ENCODE measurements around the gene ADAM22. TPM values are rescaled to one million over a fixed set of nuclear protein-coding genes. Genes with fewer than 3 reads are reported as not detected.
"Not testable (repeated sequence)": the region's sequence is repeated elsewhere in the genome, so short reads cannot be mapped to it uniquely, and the experiment has no call there.

ADAM22 gene
- total RNA-seq, 2 experiments from 2014 or later, result 1.8 to 2.2 TPM

- Mint-ChIP-seq H3K36me3 (peaks cover 26% of the 10 kb centered on the region), H3K27ac (no peak overlapping the region), H3K4me1 (ENCODE audit: low read depth) (no peaks in the 10 kb centered on the region), H3K27me3 (no peaks in the 10 kb centered on the region), H3K9me3 (peaks cover 18% of the 10 kb centered on the region), H3K4me3 (no peak overlapping the region)
- no peak for DNase-seq
- ChIA-PET POLR2A (no interaction called here), CTCF (no interaction called here)
- intact Hi-C loops (cut with micrococcal nuclease), result no loop called here
Observed at GRCh38 chr7:88156356-88156755, 222.3 kb downstream of the ADAM22 start.

GRCh38 chr7:88159741-88160140 is 225.7 kb downstream of the ADAM22 start:
- intact Hi-C loops (cut with micrococcal nuclease); DNase-seq; H3K4me1 Mint-ChIP-seq (ENCODE audit: low read depth); POLR2A ChIA-PET; H3K27ac Mint-ChIP-seq; H3K4me3 Mint-ChIP-seq; H3K27me3 Mint-ChIP-seq: not testable (repeated sequence)
- peaks cover 22% of the 10 kb centered on the region for H3K36me3 Mint-ChIP-seq
- H3K9me3 Mint-ChIP-seq, result peaks cover 18% of the 10 kb centered on the region
- CTCF ChIA-PET, result interaction anchor here (1.1 kb wide), 1 partner anchor 9 kb away, joined by 3 read pairs; no protein-coding TSS in a partner anchor

- H3K4me1 Mint-ChIP-seq (ENCODE audit: low read depth), result no peaks in the 10 kb centered on the region
- CTCF ChIA-PET, result no interaction called here
- H3K36me3 Mint-ChIP-seq, result no peaks in the 10 kb centered on the region
Observed at GRCh38 chr7:88165697-88166096, 231.6 kb downstream of the ADAM22 start.

GRCh38 chr7:88167223-88167622 is 233.2 kb downstream of the ADAM22 start:
- CTCF ChIA-PET, result no interaction called here
- Mint-ChIP-seq H3K9me3 (no peaks in the 10 kb centered on the region), H3K4me3 (no peak overlapping the region), H3K27ac (no peak overlapping the region), H3K27me3 (no peaks in the 10 kb centered on the region), H3K36me3 (no peaks in the 10 kb centered on the region), H3K4me1 (ENCODE audit: low read depth) (no peaks in the 10 kb centered on the region)
- no peak for DNase-seq
- POLR2A ChIA-PET, result interaction anchor here (0.6 kb wide), 1 partner anchor 41 kb away, joined by 3 read pairs; no protein-coding TSS in a partner anchor
- intact Hi-C loops (cut with micrococcal nuclease), result no loop called here

More at GRCh38 chr7:88165697-88166096, 231.6 kb downstream of the ADAM22 start:
- DNase-seq, result no peak
- Mint-ChIP-seq H3K27ac (no peak overlapping the region), H3K9me3 (no peaks in the 10 kb centered on the region), H3K27me3 (no peaks in the 10 kb centered on the region), H3K4me3 (no peak overlapping the region)
- intact Hi-C loops (cut with micrococcal nuclease), result no loop called here
- POLR2A ChIA-PET, result no interaction called here

GRCh38 chr7:88167721-88168120 is 233.7 kb downstream of the ADAM22 start:
- DNase-seq, result no peak
- H3K27me3 Mint-ChIP-seq, result no peaks in the 10 kb centered on the region
- CTCF ChIA-PET, result no interaction called here
- H3K4me1 Mint-ChIP-seq (ENCODE audit: low read depth), result no peaks in the 10 kb centered on the region
- no peak overlapping the region for H3K4me3 Mint-ChIP-seq
- intact Hi-C loops (cut with micrococcal nuclease), result no loop called here
- POLR2A ChIA-PET, result interaction anchor here (0.6 kb wide), 1 partner anchor 40 kb away, joined by 3 read pairs; no protein-coding TSS in a partner anchor
- no peaks in the 10 kb centered on the region for H3K36me3 Mint-ChIP-seq
- H3K27ac Mint-ChIP-seq, result no peak overlapping the region
- no peaks in the 10 kb centered on the region for H3K9me3 Mint-ChIP-seq

GRCh38 chr7:88169717-88170320 is 235.8 kb downstream of the ADAM22 start:
- no peak overlapping the region for H3K4me3 Mint-ChIP-seq
- no peaks in the 10 kb centered on the region for H3K27me3 Mint-ChIP-seq
- H3K36me3 Mint-ChIP-seq, result no peaks in the 10 kb centered on the region
- no peaks in the 10 kb centered on the region for H3K4me1 Mint-ChIP-seq (ENCODE audit: low read depth)
- ChIA-PET POLR2A (no interaction called here), CTCF (interaction anchor here (0.6 to 1.8 kb wide), 11 partner anchors 10 to 754 kb away, joined by 3 to 4 read pairs (median 3); partner anchors contain the start of gene ADAM22)
- H3K9me3 Mint-ChIP-seq, result no peaks in the 10 kb centered on the region
- DNase-seq, result no peak
- no peak overlapping the region for H3K27ac Mint-ChIP-seq
- intact Hi-C loops (cut with micrococcal nuclease), result loop anchor here (1.0 kb wide), 1 partner anchor 372 kb away; no protein-coding TSS in a partner anchor

- Mint-ChIP-seq H3K4me3 (no peak overlapping the region), H3K27ac (no peak overlapping the region), H3K4me1 (ENCODE audit: low read depth) (no peaks in the 10 kb centered on the region), H3K27me3 (no peaks in the 10 kb centered on the region), H3K36me3 (no peaks in the 10 kb centered on the region), H3K9me3 (no peaks in the 10 kb centered on the region)
- CTCF ChIA-PET, result no interaction called here
- intact Hi-C loops (cut with micrococcal nuclease), result no loop called here
- DNase-seq, result no peak
- POLR2A ChIA-PET, result no interaction called here
Observed at GRCh38 chr7:88172842-88173241, 238.8 kb downstream of the ADAM22 start.

- no peak for DNase-seq
- ChIA-PET CTCF (no interaction called here), POLR2A (no interaction called here)
- H3K4me3 Mint-ChIP-seq, result no peak overlapping the region
- H3K36me3 Mint-ChIP-seq, result no peaks in the 10 kb centered on the region
- no peaks in the 10 kb centered on the region for H3K9me3 Mint-ChIP-seq
- H3K4me1 Mint-ChIP-seq (ENCODE audit: low read depth), result no peaks in the 10 kb centered on the region
- no peak overlapping the region for H3K27ac Mint-ChIP-seq
- H3K27me3 Mint-ChIP-seq, result no peaks in the 10 kb centered on the region
- intact Hi-C loops (cut with micrococcal nuclease), result no loop called here
Observed at GRCh38 chr7:88176190-88176589, 242.1 kb downstream of the ADAM22 start.

GRCh38 chr7:88183051-88183450 is 249.0 kb downstream of the ADAM22 start:
- Mint-ChIP-seq H3K9me3 (no peaks in the 10 kb centered on the region), H3K27me3 (no peaks in the 10 kb centered on the region), H3K4me1 (ENCODE audit: low read depth) (peaks cover 2% of the 10 kb centered on the region), H3K27ac (no peak overlapping the region), H3K36me3 (no peaks in the 10 kb centered on the region), H3K4me3 (no peak overlapping the region)
- no peak for DNase-seq
- POLR2A ChIA-PET, result no interaction called here
- intact Hi-C loops (cut with micrococcal nuclease), result no loop called here
- CTCF ChIA-PET, result no interaction called here

GRCh38 chr7:88184848-88185304 is 250.8 kb downstream of the ADAM22 start:
- H3K27ac Mint-ChIP-seq, result no peak overlapping the region
- POLR2A ChIA-PET, result no interaction called here
- no peaks in the 10 kb centered on the region for H3K27me3 Mint-ChIP-seq
- H3K36me3 Mint-ChIP-seq, result no peaks in the 10 kb centered on the region
- CTCF ChIA-PET, result no interaction called here
- intact Hi-C loops (cut with micrococcal nuclease), result no loop called here
- DNase-seq, result peak; percentile 24
- H3K4me1 Mint-ChIP-seq (ENCODE audit: low read depth), result peaks cover 2% of the 10 kb centered on the region
- no peaks in the 10 kb centered on the region for H3K9me3 Mint-ChIP-seq
- H3K4me3 Mint-ChIP-seq, result no peak overlapping the region

GRCh38 chr7:88185650-88186049 is 251.6 kb downstream of the ADAM22 start:
- no peak overlapping the region for H3K27ac Mint-ChIP-seq
- no peaks in the 10 kb centered on the region for H3K36me3 Mint-ChIP-seq
- H3K4me3 Mint-ChIP-seq, result no peak overlapping the region
- DNase-seq, result no peak
- POLR2A ChIA-PET, result no interaction called here
- CTCF ChIA-PET, result interaction anchor here (0.6 kb wide), 1 partner anchor 185 kb away, joined by 3 read pairs; no protein-coding TSS in a partner anchor
- H3K27me3 Mint-ChIP-seq, result no peaks in the 10 kb centered on the region
- intact Hi-C loops (cut with micrococcal nuclease), result no loop called here
- peaks cover 2% of the 10 kb centered on the region for H3K4me1 Mint-ChIP-seq (ENCODE audit: low read depth)
- H3K9me3 Mint-ChIP-seq, result no peaks in the 10 kb centered on the region

- intact Hi-C loops (cut with micrococcal nuclease), result no loop called here
- no peak overlapping the region for H3K27ac Mint-ChIP-seq
- H3K4me3 Mint-ChIP-seq, result no peak overlapping the region
- POLR2A ChIA-PET, result no interaction called here
- CTCF ChIA-PET, result no interaction called here
- H3K36me3 Mint-ChIP-seq, result no peaks in the 10 kb centered on the region
- no peaks in the 10 kb centered on the region for H3K4me1 Mint-ChIP-seq (ENCODE audit: low read depth)
- no peaks in the 10 kb centered on the region for H3K27me3 Mint-ChIP-seq
- DNase-seq, result no peak
- H3K9me3 Mint-ChIP-seq, result no peaks in the 10 kb centered on the region
Observed at GRCh38 chr7:88191911-88192310, 257.9 kb downstream of the ADAM22 start.

- Mint-ChIP-seq H3K36me3 (peaks cover 31% of the 10 kb centered on the region), H3K4me3 (no peak overlapping the region), H3K4me1 (ENCODE audit: low read depth) (peaks cover 13% of the 10 kb centered on the region), H3K9me3 (no peaks in the 10 kb centered on the region), H3K27me3 (no peaks in the 10 kb centered on the region), H3K27ac (no peak overlapping the region)
- no peak for DNase-seq
- CTCF ChIA-PET, result interaction anchor here (0.6 kb wide), 1 partner anchor 676 kb away, joined by 4 read pairs; no protein-coding TSS in a partner anchor
- POLR2A ChIA-PET, result no interaction called here
- intact Hi-C loops (cut with micrococcal nuclease), result no loop called here
Observed at GRCh38 chr7:88200261-88200660, 266.2 kb downstream of the ADAM22 start.

Measured in activated CD4-positive, alpha-beta memory T cell treated with anti-CD3 and anti-CD28 coated beads for 36 hours (primary cell).